HEK293 (cell line): ENCODE measurements around the gene SORCS3.

Source experiments
- CTCF ChIA-PET: fragments of 350-600 bp; formaldehyde crosslinking; extraction: SDS; loops from one replicate; lab custom pipeline; 2021; ENCODE audit warnings: antibody characterized with exemption; lab: Yijun Ruan, JAX
- POLR2A ChIA-PET: fragments of 300-600 bp; formaldehyde crosslinking; extraction: SDS; loops from one replicate; lab custom pipeline; 2020; ENCODE audit warnings: antibody characterized with exemption, inconsistent platforms; lab: Yijun Ruan, JAX
- H3K27ac ChIP-seq: fragments of 200-500 bp; sonication (Bioruptor generic); 2 replicates; pipeline ENCODE4 v1.5.1; 2014; ENCODE audit warnings: low read depth, low read length, control low read depth, inconsistent platforms; ENCODE audit errors: extremely low read depth
- H3K36me3 ChIP-seq, 2 experiments: fragments of 200-500 bp in 1 of 2; sonication (Bioruptor generic) in 1 of 2; 1 replicate in 1 of 2; 2 replicates in 1 of 2; pipeline ENCODE4 v1.5.1; 2014 to 2017; ENCODE audit warnings: inconsistent platforms in 2 of 2, low read length in 2 of 2; ENCODE audit not compliant: control insufficient read depth in 2 of 2, insufficient read depth in 1 of 2
- H3K4me1 ChIP-seq: fragments of 200-500 bp; sonication (Bioruptor generic); 2 replicates; pipeline ENCODE4 v1.5.1; 2014; ENCODE audit warnings: mild to moderate bottlenecking, low read length, inconsistent platforms; ENCODE audit not compliant: control insufficient read depth, insufficient read depth
- H3K4me3 ChIP-seq: 2 replicates; pipeline ENCODE4 v1.5.1; 2011; ENCODE audit warnings: low read depth, mild to moderate bottlenecking, control low read depth, low read length, moderate library complexity
- H3K9me3 ChIP-seq: fragments of 200-500 bp; sonication (Bioruptor generic); 2 replicates; pipeline ENCODE4 v1.5.1; 2014; ENCODE audit warnings: low read depth, low read length, inconsistent platforms; ENCODE audit not compliant: control insufficient read depth, insufficient read depth
- BCL11B ChIP-seq: fragments of 450-650 bp; formaldehyde crosslinking; IDR thresholded peaks from 2 replicates; pipeline ENCODE4 v1.5.1; 2016; ENCODE audit warnings: low read depth, missing biosample characterization, missing genetic modification characterization
- BCL6B ChIP-seq: fragments of 450-650 bp; formaldehyde crosslinking; IDR thresholded peaks from 2 replicates; pipeline ENCODE4 v1.5.1; 2017; ENCODE audit warnings: missing biosample characterization, missing genetic modification characterization
- GFI1B ChIP-seq: fragments of 450-650 bp; formaldehyde crosslinking; IDR thresholded peaks from 2 replicates; pipeline ENCODE4 v1.5.1; 2016; ENCODE audit warnings: missing biosample characterization, missing genetic modification characterization
- KLF1 ChIP-seq: fragments of 450-650 bp; formaldehyde crosslinking; IDR thresholded peaks from 2 replicates; pipeline ENCODE4 v1.5.1; 2016; ENCODE audit warnings: missing biosample characterization, missing genetic modification characterization
- SETDB1 ChIP-seq: IDR thresholded peaks from one replicate; pipeline ENCODE4 v1.6.1; 2017; ENCODE audit warnings: mild to moderate bottlenecking, low read length, moderate library complexity, mixed read lengths; ENCODE audit not compliant: insufficient read length
- ZBTB7A ChIP-seq: fragments of 450-650 bp; formaldehyde crosslinking; IDR thresholded peaks from 2 replicates; pipeline ENCODE4 v1.5.1; 2016; ENCODE audit warnings: low read depth, missing biosample characterization, missing genetic modification characterization
- ZFP3 ChIP-seq: fragments of 450-650 bp; formaldehyde crosslinking; IDR thresholded peaks from 2 replicates; pipeline ENCODE4 v1.5.1; 2016; ENCODE audit warnings: low read depth, missing biosample characterization, missing genetic modification characterization
- ZNF24 ChIP-seq: fragments of 450-650 bp; formaldehyde crosslinking; IDR thresholded peaks from 2 replicates; pipeline ENCODE4 v1.5.1; 2016; ENCODE audit warnings: missing biosample characterization, missing genetic modification characterization
- ZNF280C ChIP-seq: fragments of 450-650 bp; formaldehyde crosslinking; IDR thresholded peaks from 2 replicates; pipeline ENCODE4 v1.5.1; 2016; ENCODE audit warnings: missing biosample characterization, missing genetic modification characterization
- ZNF324 ChIP-seq: fragments of 450-650 bp; formaldehyde crosslinking; IDR thresholded peaks from 2 replicates; pipeline ENCODE4 v1.5.1; 2016; ENCODE audit warnings: missing biosample characterization, missing genetic modification characterization
- ZNF366 ChIP-seq: fragments of 450-650 bp; formaldehyde crosslinking; conservative IDR thresholded peaks from 2 replicates; pipeline ENCODE4 v1.5.1; 2016; ENCODE audit warnings: missing biosample characterization, missing genetic modification characterization
- ZNF530 ChIP-seq: fragments of 450-650 bp; formaldehyde crosslinking; IDR thresholded peaks from 2 replicates; pipeline ENCODE4 v1.5.1; 2016; ENCODE audit warnings: low read depth, missing biosample characterization, missing genetic modification characterization
- ZNF558 ChIP-seq: fragments of 450-650 bp; formaldehyde crosslinking; IDR thresholded peaks from 2 replicates; pipeline ENCODE4 v1.5.1; 2016; ENCODE audit warnings: missing biosample characterization, missing genetic modification characterization
- ZNF623 ChIP-seq: fragments of 450-650 bp; formaldehyde crosslinking; IDR thresholded peaks from 2 replicates; pipeline ENCODE4 v1.5.1; 2016; ENCODE audit warnings: missing biosample characterization, missing genetic modification characterization
- ZNF626 ChIP-seq: fragments of 450-650 bp; sonication (Bioruptor Pico); formaldehyde crosslinking; IDR thresholded peaks from 2 replicates; pipeline ENCODE4 v1.5.1; 2018; ENCODE audit warnings: missing biosample characterization, missing genetic modification characterization, inconsistent platforms
- ZNF660 ChIP-seq: fragments of 450-650 bp; IDR thresholded peaks from 2 replicates; pipeline ENCODE4 v1.5.1; 2018; ENCODE audit warnings: missing biosample characterization, mild to moderate bottlenecking, missing genetic modification characterization
- ZNF76 ChIP-seq: fragments of 450-650 bp; formaldehyde crosslinking; IDR thresholded peaks from 2 replicates; pipeline ENCODE4; 2016; ENCODE audit warnings: low read depth, missing biosample characterization, missing genetic modification characterization, borderline replicate concordance
- ZSCAN16 ChIP-seq: fragments of 450-650 bp; formaldehyde crosslinking; IDR thresholded peaks from 2 replicates; pipeline ENCODE4 v1.5.1; 2016; ENCODE audit warnings: missing biosample characterization, missing genetic modification characterization
- TF ChIP-seq, protein P1 (sequence below): fragments of 450-650 bp; formaldehyde crosslinking; IDR thresholded peaks from 2 replicates; pipeline ENCODE4 v1.5.1; 2016; ENCODE audit warnings: missing biosample characterization, missing genetic modification characterization
- TF ChIP-seq, protein P2 (sequence below): fragments of 450-650 bp; formaldehyde crosslinking; IDR thresholded peaks from 2 replicates; pipeline ENCODE4 v1.5.1; 2017; ENCODE audit warnings: missing biosample characterization, missing genetic modification characterization
- TF ChIP-seq, protein P3 (sequence below): fragments of 450-650 bp; formaldehyde crosslinking; IDR thresholded peaks from 2 replicates; pipeline ENCODE4 v1.5.1; 2016; ENCODE audit warnings: missing biosample characterization, missing genetic modification characterization, low read depth
- TF ChIP-seq, protein P4 (sequence below): fragments of 450-650 bp; formaldehyde crosslinking; IDR thresholded peaks from 2 replicates; pipeline ENCODE4 v1.5.1; 2016; ENCODE audit warnings: missing biosample characterization, missing genetic modification characterization

SORCS3 gene

DNA sequence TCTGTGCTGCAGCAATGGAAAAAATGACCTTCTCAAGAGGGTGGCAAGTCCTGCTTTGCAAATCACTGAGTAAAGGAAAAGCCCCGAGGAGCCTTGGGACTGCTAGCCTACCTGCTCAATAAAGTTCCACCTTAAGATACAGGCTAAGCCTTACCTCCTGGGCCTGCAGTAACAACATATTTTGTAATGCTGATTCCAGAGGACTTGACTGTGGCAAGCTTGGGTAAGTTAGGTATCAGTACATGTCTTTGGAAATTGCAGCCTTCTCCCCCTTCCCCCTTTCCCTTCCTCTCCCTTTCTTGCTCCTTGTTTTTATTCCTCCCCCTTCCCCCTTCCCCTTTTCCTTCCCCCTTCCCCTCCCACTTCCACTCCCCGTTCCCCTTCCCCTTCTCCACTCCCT is 126.2 kb downstream of the SORCS3 start (continued):
- TF ChIP-seq, protein P1, sequence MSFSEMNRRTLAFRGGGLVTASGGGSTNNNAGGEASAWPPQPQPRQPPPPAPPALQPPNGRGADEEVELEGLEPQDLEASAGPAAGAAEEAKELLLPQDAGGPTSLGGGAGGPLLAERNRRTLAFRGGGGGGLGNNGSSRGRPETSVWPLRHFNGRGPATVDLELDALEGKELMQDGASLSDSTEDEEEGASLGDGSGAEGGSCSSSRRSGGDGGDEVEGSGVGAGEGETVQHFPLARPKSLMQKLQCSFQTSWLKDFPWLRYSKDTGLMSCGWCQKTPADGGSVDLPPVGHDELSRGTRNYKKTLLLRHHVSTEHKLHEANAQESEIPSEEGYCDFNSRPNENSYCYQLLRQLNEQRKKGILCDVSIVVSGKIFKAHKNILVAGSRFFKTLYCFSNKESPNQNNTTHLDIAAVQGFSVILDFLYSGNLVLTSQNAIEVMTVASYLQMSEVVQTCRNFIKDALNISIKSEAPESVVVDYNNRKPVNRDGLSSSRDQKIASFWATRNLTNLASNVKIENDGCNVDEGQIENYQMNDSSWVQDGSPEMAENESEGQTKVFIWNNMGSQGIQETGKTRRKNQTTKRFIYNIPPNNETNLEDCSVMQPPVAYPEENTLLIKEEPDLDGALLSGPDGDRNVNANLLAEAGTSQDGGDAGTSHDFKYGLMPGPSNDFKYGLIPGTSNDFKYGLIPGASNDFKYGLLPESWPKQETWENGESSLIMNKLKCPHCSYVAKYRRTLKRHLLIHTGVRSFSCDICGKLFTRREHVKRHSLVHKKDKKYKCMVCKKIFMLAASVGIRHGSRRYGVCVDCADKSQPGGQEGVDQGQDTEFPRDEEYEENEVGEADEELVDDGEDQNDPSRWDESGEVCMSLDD (tag by site-specific recombination), result no peak
- TF ChIP-seq ZNF24 (tag by site-specific recombination) (no peak), ZFP3 (tag by site-specific recombination) (no peak)
- TF ChIP-seq, all 188 proteins: peak for 0

DNA sequence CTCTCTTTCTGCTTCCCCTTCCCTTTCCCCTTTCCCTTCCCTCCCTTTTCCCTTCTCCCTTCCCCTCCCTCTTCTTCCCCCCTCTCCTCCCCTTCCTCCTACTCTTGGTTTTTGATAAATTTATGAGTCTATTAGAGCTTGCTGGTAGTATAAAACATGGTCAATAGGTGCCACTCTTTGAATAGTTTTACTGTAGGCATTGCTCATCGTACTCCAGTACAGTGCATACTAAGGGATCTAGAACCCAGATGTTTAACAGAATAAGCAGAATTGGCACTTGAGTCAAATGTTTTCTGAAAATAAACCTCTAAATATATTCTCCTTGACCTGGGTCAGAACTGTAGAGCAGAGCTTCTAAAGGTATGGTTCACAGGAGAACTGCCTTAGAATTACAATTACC is 126.7 kb downstream of the SORCS3 start:
- no peaks in the 10 kb centered on the region for H3K36me3 ChIP-seq
- POLR2A ChIA-PET, result no interaction called here
- H3K4me1 ChIP-seq, result no peaks in the 10 kb centered on the region
- no peaks in the 10 kb centered on the region for H3K9me3 ChIP-seq
- TF ChIP-seq GFI1B (tag by site-specific recombination) (no peak), ZSCAN16 (no peak), KLF1 (tag by site-specific recombination) (no peak), SETDB1 (no peak), ZNF280C (tag by site-specific recombination) (no peak), ZNF626 (tag by site-specific recombination) (no peak)
- TF ChIP-seq, protein P2, sequence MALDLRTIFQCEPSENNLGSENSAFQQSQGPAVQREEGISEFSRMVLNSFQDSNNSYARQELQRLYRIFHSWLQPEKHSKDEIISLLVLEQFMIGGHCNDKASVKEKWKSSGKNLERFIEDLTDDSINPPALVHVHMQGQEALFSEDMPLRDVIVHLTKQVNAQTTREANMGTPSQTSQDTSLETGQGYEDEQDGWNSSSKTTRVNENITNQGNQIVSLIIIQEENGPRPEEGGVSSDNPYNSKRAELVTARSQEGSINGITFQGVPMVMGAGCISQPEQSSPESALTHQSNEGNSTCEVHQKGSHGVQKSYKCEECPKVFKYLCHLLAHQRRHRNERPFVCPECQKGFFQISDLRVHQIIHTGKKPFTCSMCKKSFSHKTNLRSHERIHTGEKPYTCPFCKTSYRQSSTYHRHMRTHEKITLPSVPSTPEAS, result no peak
- no peak overlapping the region for H3K4me3 ChIP-seq
- CTCF ChIA-PET, result interaction anchor here (0.6 to 1.2 kb wide), 2 partner anchors 153 to 157 kb away, joined by 4 to 5 read pairs; no protein-coding TSS in a partner anchor
- H3K27ac ChIP-seq, result no peak overlapping the region

GRCh38 chr10:104773105-104773504 is 132.0 kb downstream of the SORCS3 start:
- Histone ChIP-seq H3K36me3 (no peaks in the 10 kb centered on the region), H3K27ac (no peak overlapping the region), H3K9me3 (no peaks in the 10 kb centered on the region), H3K4me1 (no peaks in the 10 kb centered on the region), H3K4me3 (no peak overlapping the region)
- CTCF ChIA-PET, result no interaction called here
- POLR2A ChIA-PET, result no interaction called here
- no peak for TF ChIP-seq ZNF623 (tag by site-specific recombination)
- TF ChIP-seq, protein P3, sequence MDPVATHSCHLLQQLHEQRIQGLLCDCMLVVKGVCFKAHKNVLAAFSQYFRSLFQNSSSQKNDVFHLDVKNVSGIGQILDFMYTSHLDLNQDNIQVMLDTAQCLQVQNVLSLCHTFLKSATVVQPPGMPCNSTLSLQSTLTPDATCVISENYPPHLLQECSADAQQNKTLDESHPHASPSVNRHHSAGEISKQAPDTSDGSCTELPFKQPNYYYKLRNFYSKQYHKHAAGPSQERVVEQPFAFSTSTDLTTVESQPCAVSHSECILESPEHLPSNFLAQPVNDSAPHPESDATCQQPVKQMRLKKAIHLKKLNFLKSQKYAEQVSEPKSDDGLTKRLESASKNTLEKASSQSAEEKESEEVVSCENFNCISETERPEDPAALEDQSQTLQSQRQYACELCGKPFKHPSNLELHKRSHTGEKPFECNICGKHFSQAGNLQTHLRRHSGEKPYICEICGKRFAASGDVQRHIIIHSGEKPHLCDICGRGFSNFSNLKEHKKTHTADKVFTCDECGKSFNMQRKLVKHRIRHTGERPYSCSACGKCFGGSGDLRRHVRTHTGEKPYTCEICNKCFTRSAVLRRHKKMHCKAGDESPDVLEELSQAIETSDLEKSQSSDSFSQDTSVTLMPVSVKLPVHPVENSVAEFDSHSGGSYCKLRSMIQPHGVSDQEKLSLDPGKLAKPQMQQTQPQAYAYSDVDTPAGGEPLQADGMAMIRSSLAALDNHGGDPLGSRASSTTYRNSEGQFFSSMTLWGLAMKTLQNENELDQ (tag by site-specific recombination), result no peak
- TF ChIP-seq, protein P4, sequence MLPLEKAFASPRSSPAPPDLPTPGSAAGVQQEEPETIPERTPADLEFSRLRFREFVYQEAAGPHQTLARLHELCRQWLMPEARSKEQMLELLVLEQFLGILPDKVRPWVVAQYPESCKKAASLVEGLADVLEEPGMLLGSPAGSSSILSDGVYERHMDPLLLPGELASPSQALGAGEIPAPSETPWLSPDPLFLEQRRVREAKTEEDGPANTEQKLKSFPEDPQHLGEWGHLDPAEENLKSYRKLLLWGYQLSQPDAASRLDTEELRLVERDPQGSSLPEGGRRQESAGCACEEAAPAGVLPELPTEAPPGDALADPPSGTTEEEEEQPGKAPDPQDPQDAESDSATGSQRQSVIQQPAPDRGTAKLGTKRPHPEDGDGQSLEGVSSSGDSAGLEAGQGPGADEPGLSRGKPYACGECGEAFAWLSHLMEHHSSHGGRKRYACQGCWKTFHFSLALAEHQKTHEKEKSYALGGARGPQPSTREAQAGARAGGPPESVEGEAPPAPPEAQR, result no peak
- TF ChIP-seq ZNF324 (tag by site-specific recombination), result no peak
- TF ChIP-seq ZNF76 (tag by site-specific recombination), result no peak
- no peak for TF ChIP-seq ZNF558 (tag by site-specific recombination)
- no peak for TF ChIP-seq ZNF366 (tag by site-specific recombination)
- no peak for TF ChIP-seq BCL11B
- TF ChIP-seq BCL6B (tag by site-specific recombination), result no peak
- TF ChIP-seq ZNF660 (tag by site-specific recombination), result no peak
- TF ChIP-seq ZBTB7A, result no peak
- TF ChIP-seq ZNF530 (tag by site-specific recombination), result no peak
